Measurements from ENCODE around the gene MAPK8IP1. TPM values are rescaled to one million over a fixed set of nuclear protein-coding genes. Genes with fewer than 3 reads are reported as not detected.
A peak's percentile ranks its signal among the peaks of the same experiment; 100 is the strongest.

The MAPK8IP1 gene
- total and polyA plus RNA-seq, 2 donors (not counting 1 experiment from before 2014, with no cell fraction given) = 2.1 to 4.0 TPM

- peak overlapping the region; percentile 59 for H3K4me3 Mint-ChIP-seq
- H3K27me3 Mint-ChIP-seq = no peaks in the 10 kb centered on the region
- no peaks in the 10 kb centered on the region for H3K9me3 Mint-ChIP-seq (ENCODE audit: insufficient read depth)
- over 99% methylated on average over 11 of the region's 13 CpGs for WGBS (ENCODE audit: insufficient coverage)
- CTCF ChIA-PET = interaction anchor here (1.1 to 11.4 kb wide), 4 partner anchors 8 to 78 kb away, joined by 3 to 98 read pairs (median 7); partner anchors contain the start of genes LARGE2 and PEX16
- Histone ChIP-seq H3K27ac (ENCODE audit: low read length in 2 of 2) (peak overlapping the region; percentile 92 to 93), H3K27me3 (replicated peaks in 1 of 4; ENCODE audit: control extremely low read depth in 1 of 4, control insufficient read depth in 3 of 4, insufficient read depth in 4 of 4, low read length in 3 of 4) (no peaks in the 10 kb centered on the region), H3K4me1 (ENCODE audit: control insufficient read depth in 2 of 2, insufficient read depth in 2 of 2, low read length in 2 of 2) (peaks cover 61 to 83% of the 10 kb centered on the region in 2 donors), H3K36me3 (replicated peaks in 1 of 2; ENCODE audit: control extremely low read depth in 1 of 2, control insufficient read depth in 1 of 2, extremely low read depth in 1 of 2, insufficient read depth in 2 of 2, low read length in 1 of 2) (peaks cover 0 to 43% of the 10 kb centered on the region in 2 experiments), H3K4me2 (replicated peaks; ENCODE audit: low read depth, low read length, poor library complexity, severe bottlenecking) (peak overlapping the region; percentile 91), H4K20me1 (ENCODE audit: control insufficient read depth, insufficient read depth, low read length, poor library complexity, severe bottlenecking) (peaks cover 37% of the 10 kb centered on the region), H3K9me3 (ENCODE audit: control extremely low read depth in 1 of 3, control insufficient read depth in 2 of 3, insufficient read depth in 1 of 3, low read length in 2 of 3) (no peaks in the 10 kb centered on the region), H3K9ac (ENCODE audit: low read length) (no peak overlapping the region), H3K4me3 (ENCODE audit: control extremely low read depth in 1 of 5, extremely low read depth in 1 of 5, insufficient read depth in 1 of 5, low read depth in 2 of 5, low read length in 4 of 5) (peak overlapping the region in 3 of 5 experiments; percentile 23 to 95 (median 90)), H2AFZ (ENCODE audit: insufficient read depth, low read depth, low read length, poor library complexity, severe bottlenecking) (no peak overlapping the region), H3K79me2 (ENCODE audit: control insufficient read depth, insufficient read depth, low read length) (peaks cover 96% of the 10 kb centered on the region)
- intact Hi-C loops (cut with micrococcal nuclease) = no loop called here
- ATAC-seq (ENCODE audit: low read depth) (no peak), DNase-seq (peak; percentile 10)
- H3K4me1 Mint-ChIP-seq = peaks cover 91% of the 10 kb centered on the region
- peak overlapping the region; percentile 90 for H3K27ac Mint-ChIP-seq
- POLR2A ChIA-PET = interaction anchor here (0.6 to 10.9 kb wide), 5 partner anchors 8 to 1471 kb away, joined by 3 to 162 read pairs (median 3); partner anchors contain the start of genes CRY2, LARGE2 and PEX16
- TF ChIP-seq EZH2 (IDR thresholded peaks at IDR 0.05; ENCODE audit: borderline replicate concordance, insufficient read depth, low read depth, low read length, poor library complexity, severe bottlenecking) (no peak), CTCF (IDR thresholded peaks at IDR 0.05) (no peak)
Measured at GRCh38 chr11:45928535-45929215, 43.2 kb downstream of the MAPK8IP1 start.

All from B cell (primary cell).